HepG2 (cell line): ENCODE measurements around the gene PPP3CB. TPM values are rescaled to one million over a fixed set of nuclear protein-coding genes. Genes with fewer than 3 reads are reported as not detected.
A peak's percentile ranks its signal among the peaks of the same experiment; 100 is the strongest.

Experiments used
- ARID4A ChIP-seq: sonication (generic); formaldehyde crosslinking; IDR thresholded peaks from 2 replicates; pipeline ENCODE4 v1.5.0; 2020; ENCODE audit warnings: mild to moderate bottlenecking, missing genetic modification reagents, borderline replicate concordance
- CBX5 ChIP-seq: sonication (generic); formaldehyde crosslinking; IDR thresholded peaks from 2 replicates; pipeline ENCODE4 v1.4.0; 2020; ENCODE audit warnings: missing genetic modification reagents, borderline replicate concordance
- DRAP1 ChIP-seq: IDR thresholded peaks from 2 replicates; pipeline ENCODE4 v1.6.1; 2016; ENCODE audit warnings: missing genetic modification reagents, missing compliant biosample characterization
- ETV6 ChIP-seq: sonication (generic); formaldehyde crosslinking; conservative IDR thresholded peaks from 2 replicates; pipeline ENCODE4 v1.4.0; 2020; ENCODE audit warnings: missing genetic modification reagents
- GZF1 ChIP-seq: sonication (generic); formaldehyde crosslinking; IDR thresholded peaks from 2 replicates; pipeline ENCODE4 v1.5.1; 2020; ENCODE audit warnings: mild to moderate bottlenecking, missing genetic modification reagents
- IRF9 ChIP-seq: sonication (generic); formaldehyde crosslinking; IDR thresholded peaks from 2 replicates; pipeline ENCODE4 v1.8.0; 2022; ENCODE audit warnings: missing genetic modification reagents, mild to moderate bottlenecking, borderline replicate concordance
- KDM2A ChIP-seq: sonication (generic); formaldehyde crosslinking; IDR thresholded peaks from 2 replicates; pipeline ENCODE4 v1.4.0; 2020; ENCODE audit warnings: low read depth, missing genetic modification reagents, borderline replicate concordance
- MEIS2 ChIP-seq: sonication (generic); formaldehyde crosslinking; IDR thresholded peaks from 2 replicates; pipeline ENCODE4 v1.9.0; 2021; ENCODE audit warnings: mild to moderate bottlenecking, missing genetic modification reagents
- MXD4 ChIP-seq: IDR thresholded peaks from 2 replicates; pipeline ENCODE4 v1.6.1; 2016; ENCODE audit warnings: mild to moderate bottlenecking, missing biosample characterization, missing genetic modification reagents
- NFKB2 ChIP-seq: sonication (generic); formaldehyde crosslinking; IDR thresholded peaks from 2 replicates; pipeline ENCODE4 v1.4.0; 2020; ENCODE audit warnings: missing genetic modification reagents, borderline replicate concordance
- TBX2 ChIP-seq: sonication (generic); formaldehyde crosslinking; IDR thresholded peaks from 2 replicates; pipeline ENCODE4 v1.5.0; 2020; ENCODE audit warnings: missing genetic modification reagents, mild to moderate bottlenecking, borderline replicate concordance
- YEATS4 ChIP-seq: sonication (generic); formaldehyde crosslinking; IDR thresholded peaks from 2 replicates; pipeline ENCODE4 v1.4.0; 2020; ENCODE audit warnings: missing genetic modification reagents, borderline replicate concordance
- ZFYVE20 ChIP-seq: sonication (generic); formaldehyde crosslinking; IDR thresholded peaks from 2 replicates; pipeline ENCODE4 v1.8.0; 2023; ENCODE audit warnings: low read depth, mild to moderate bottlenecking, moderate library complexity, missing genetic modification reagents, borderline replicate concordance
- ZMYM4 ChIP-seq: sonication (generic); formaldehyde crosslinking; IDR thresholded peaks from 2 replicates; pipeline ENCODE4 v1.8.1; 2023; ENCODE audit warnings: mild to moderate bottlenecking, missing genetic modification reagents
- ZNF607 ChIP-seq: sonication (generic); formaldehyde crosslinking; IDR thresholded peaks from 2 replicates; pipeline ENCODE4 v1.5.1; 2020; ENCODE audit warnings: missing genetic modification reagents, mild to moderate bottlenecking, borderline replicate concordance
- ZNF678 ChIP-seq: sonication (generic); formaldehyde crosslinking; IDR thresholded peaks from 2 replicates; pipeline ENCODE4 v1.4.0; 2020; ENCODE audit warnings: mild to moderate bottlenecking, missing genetic modification reagents
- ZNF770 ChIP-seq: sonication (generic); formaldehyde crosslinking; IDR thresholded peaks from 2 replicates; pipeline ENCODE4 v1.5.0; 2020; ENCODE audit warnings: mild to moderate bottlenecking, missing genetic modification reagents
- ZSCAN31 ChIP-seq: sonication (generic); formaldehyde crosslinking; IDR thresholded peaks from 2 replicates; pipeline ENCODE4 v1.5.0; 2020; ENCODE audit warnings: low read depth, mild to moderate bottlenecking, missing genetic modification reagents
- polyA plus RNA-seq, 8 experiments: library from polyadenylated mRNA; depleted of rRNA in 3 of 8; stranded (reverse) in 7 of 8; unstranded in 1 of 8; fragments of >200 nt; fragmentation: Illumina TruSeq in 4 of 8; extraction: Trizol in 4 of 8; gene quantifications; 2 replicates each; pipeline versions ENCODE4 v1.2.1 to v1.2.3, GENCODE V29; 2011 to 2016; ENCODE audit warnings: low read depth in 4 of 8, missing spikeins in 1 of 8, mixed read lengths in 1 of 8; ENCODE audit not compliant: insufficient read depth in 1 of 8
- total RNA-seq, 5 experiments: library from RNA; depleted of rRNA; stranded (reverse); fragments of >200 nt; fragmentation: Illumina TruSeq; extraction: Trizol; gene quantifications; 2 replicates each; pipeline ENCODE4 v1.2.3, GENCODE V29; 2016; ENCODE audit warnings: low read depth in 1 of 5

Gene PPP3CB
- total and polyA plus RNA-seq, 2 of the 13 experiments (the other 11 are each of a cell fraction or from before 2014, with no cell fraction given), result 8.7 to 11.4 TPM

GRCh38 chr10:73495226-73495883, 469 bp downstream of the PPP3CB start (continued):
- TF ChIP-seq ARID4A (CRISPR knock-in tag) (peak; percentile 85), YEATS4 (CRISPR knock-in tag) (peak; percentile 78), MXD4 (CRISPR knock-in tag) (peak; percentile 63; the same call in 1 of the 2 replicates), ZNF607 (CRISPR knock-in tag) (peak; percentile 49; the same call in 1 of the 2 replicates), KDM2A (CRISPR knock-in tag) (peak; percentile 45; the same call in 1 of the 2 replicates), ZMYM4 (CRISPR knock-in tag) (peak; percentile 20; the same call in 1 of the 2 replicates), TBX2 (CRISPR knock-in tag) (peak; percentile 65), IRF9 (CRISPR knock-in tag) (peak; percentile 37; the same call in 1 of the 2 replicates), ZNF770 (CRISPR knock-in tag) (0 out of 2 replicates have a peak, but pooled peaks have one; percentile 20), DRAP1 (peak; percentile 55; the same call in 1 of the 2 replicates), ZSCAN31 (peak; percentile 88; the same call in 1 of the 2 replicates), ZNF678 (no peak), ETV6 (CRISPR knock-in tag) (peak; percentile 24; the same call in 1 of the 2 replicates), MEIS2 (CRISPR knock-in tag) (0 out of 2 replicates have a peak, but pooled peaks have one; percentile 41), NFKB2 (CRISPR knock-in tag) (peak; percentile 29; the same call in 1 of the 2 replicates), GZF1 (no peak; the same call in 1 of the 2 replicates), ZFYVE20 (CRISPR knock-in tag) (0 out of 2 replicates have a peak, but pooled peaks have one; percentile 50), CBX5 (CRISPR knock-in tag) (no peak; the same call in 1 of the 2 replicates)
